Pons (tissue), 1 donor: ENCODE results near the gene PTPRN2.

Experiments used
- DNase-seq: peaks from one replicate; pipeline ENCODE4 v3.0.0-alpha.2; 2016; ENCODE audit warnings: low spot score

PTPRN2 gene

DNA sequence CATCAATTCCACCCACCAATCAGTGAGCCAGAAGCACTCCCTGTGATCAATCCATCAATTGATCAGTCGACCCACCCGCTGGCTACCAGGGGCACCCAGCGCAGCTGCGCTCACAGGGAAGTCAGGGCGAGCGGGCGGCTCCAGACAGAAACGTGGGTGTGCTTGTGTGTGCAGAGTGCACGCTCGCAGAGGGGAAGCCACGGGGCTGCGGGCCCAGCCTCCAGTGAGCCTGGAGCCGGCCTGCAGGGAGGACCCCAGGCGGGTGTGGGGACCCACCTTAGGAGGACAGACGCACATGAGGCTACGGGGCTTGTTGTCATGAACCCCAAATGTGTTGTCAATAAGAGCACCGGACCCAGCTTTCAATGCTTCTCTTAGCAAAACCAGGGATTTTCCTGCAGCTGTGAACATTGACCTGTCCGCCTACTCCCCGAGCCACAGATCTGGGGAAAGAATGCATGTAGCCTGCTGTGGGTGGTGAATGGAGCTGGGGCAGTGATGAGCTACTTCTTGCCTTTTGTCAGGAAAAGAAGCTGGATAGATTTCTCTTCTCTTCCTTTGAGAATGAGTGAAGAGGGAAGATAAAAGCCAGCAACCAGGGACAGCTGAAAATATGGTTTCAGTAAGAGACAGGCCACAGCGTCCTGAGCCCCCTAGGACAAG is 753.0 kb downstream of the PTPRN2 start:
- no peak for DNase-seq

DNA sequence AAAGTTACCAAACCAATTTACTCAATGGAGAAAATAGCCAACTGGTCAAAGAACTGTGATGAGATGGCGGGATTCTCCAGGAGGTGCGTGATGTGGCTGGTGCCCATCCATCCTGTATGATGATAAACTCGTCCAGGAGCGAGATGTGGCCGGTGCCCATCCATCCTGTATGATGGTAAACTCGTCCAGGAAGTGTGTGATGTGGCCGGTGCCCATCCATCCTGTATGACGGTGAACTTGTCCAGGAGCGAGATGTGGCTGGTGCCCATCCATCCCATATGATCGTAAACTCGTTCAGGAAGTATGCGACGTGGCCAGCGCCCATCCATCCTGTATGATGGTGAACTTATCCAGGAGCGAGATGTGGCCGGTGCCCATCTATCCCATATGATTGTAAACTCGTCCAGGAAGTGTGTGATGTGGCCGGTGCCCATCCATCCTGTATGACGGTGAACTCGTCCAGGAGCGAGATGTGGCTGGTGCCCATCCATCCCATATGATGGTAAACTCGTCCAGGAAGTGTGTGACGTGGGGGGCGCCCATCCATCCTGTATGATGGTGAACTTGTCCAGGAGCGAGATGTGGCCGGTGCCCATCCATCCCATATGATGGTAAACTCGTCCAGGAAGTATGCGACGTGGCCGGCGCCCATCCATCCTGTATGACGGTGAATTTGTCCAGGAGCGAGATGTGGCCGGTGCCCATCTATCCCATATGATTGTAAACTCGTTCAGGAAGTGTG is 754.6 kb downstream of the PTPRN2 start:
- DNase-seq: no peak

DNA sequence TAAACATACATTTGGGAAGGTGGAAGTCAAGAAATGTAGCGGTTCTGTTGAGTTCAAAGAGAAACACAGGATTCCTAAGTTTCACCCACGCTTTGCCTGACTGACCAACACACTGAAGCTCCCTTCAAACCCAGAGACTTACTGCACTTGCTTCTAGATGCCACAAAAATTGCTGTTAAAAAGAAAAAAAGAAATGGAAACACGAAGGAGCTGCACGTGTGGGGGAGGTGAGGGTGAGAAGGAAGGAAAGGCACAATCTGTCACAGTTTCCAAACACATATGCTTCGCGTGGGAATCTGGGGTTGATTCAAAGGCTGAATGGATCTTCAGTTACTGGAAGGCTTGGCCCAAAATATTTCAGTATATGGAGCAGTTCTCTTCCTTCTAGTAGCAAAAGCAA is 755.2 kb downstream of the PTPRN2 start:
- no peak for DNase-seq

DNA sequence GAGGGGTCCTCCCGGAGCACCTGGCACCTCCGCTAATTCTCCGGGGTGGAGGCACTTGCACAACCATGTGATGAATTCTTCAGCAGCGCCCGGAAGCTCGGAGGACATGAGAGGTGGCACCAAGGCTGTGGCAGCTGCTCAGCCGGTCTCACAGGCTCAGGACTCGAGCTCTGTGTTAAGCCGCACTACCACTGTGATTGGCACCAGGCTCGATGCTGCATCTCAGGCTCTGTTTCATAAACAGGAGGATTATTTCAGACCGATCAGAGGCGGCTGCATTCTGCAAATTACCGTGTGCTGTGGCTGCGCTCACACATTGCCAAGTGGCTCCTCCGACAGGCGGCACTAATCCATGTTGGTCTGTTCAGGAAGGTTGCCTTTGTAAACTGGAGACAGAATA is 755.6 kb downstream of the PTPRN2 start:
- no peak for DNase-seq

GRCh38 chr7:157831143-157831905 is 756.3 kb downstream of the PTPRN2 start:
- no peak for DNase-seq

DNA sequence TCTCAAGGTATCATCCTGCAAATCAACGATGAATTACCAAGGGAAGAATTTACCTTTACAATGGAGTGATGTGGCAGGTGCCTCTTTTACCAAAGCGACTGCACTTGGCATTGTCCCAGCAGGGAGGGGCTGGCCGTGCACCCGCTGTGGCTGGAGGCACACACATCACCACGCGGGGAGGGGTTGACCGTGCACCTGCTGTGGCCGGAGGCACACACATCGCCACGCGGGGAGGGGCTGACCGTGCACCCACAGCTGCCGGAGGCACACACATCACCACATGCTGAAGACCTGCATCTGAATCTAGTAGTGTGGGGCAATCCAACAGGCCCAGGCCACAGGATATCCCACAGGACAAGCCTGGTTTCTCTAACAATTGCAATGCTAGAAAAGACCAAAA is 757.3 kb downstream of the PTPRN2 start:
- DNase-seq: no peak

GRCh38 chr7:157829491-157829890 is 758.1 kb downstream of the PTPRN2 start:
- DNase-seq: no peak

- DNase-seq: no peak
Observed at GRCh38 chr7:157828881-157829280, 758.7 kb downstream of the PTPRN2 start.

DNA sequence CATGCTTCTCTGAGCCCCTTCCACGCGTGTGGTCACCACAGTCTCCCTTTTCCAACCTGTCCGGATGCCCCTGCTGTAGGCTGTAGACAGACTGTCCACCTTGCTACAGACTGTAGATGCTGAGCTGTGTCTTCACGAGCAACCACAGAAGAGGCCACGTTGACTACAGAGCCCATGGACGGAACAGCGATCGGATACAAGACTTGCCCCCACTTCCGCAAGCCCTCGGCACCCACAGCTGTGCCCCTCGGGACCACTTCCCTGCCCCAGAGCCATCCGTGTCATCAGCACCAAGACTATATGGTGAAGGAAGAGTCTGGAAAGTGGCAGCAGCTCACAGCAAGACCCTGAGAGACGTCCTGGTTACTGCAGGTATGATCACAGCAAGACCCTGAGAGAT is 759.4 kb downstream of the PTPRN2 start:
- no peak for DNase-seq

DNA sequence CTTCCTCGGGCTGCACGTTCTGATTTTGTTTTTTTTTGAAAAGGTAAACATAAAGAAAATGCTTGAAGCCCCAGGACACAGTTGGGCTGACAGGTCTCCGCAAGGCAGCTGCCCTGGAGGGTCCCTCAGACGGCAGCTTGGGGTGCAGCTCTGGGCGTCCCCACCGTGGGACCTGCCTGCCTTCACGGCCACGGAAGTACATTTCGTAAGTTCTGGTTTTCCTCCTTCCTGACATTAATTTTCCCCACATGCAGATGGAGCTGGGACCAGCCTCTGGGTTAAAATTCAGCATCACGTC is 759.8 kb downstream of the PTPRN2 start:
- DNase-seq: no peak

- DNase-seq: no peak
Observed at GRCh38 chr7:157827045-157827862, 760.4 kb downstream of the PTPRN2 start.

- no peak for DNase-seq
Observed at GRCh38 chr7:157826566-157826965, 761.1 kb downstream of the PTPRN2 start.

DNA sequence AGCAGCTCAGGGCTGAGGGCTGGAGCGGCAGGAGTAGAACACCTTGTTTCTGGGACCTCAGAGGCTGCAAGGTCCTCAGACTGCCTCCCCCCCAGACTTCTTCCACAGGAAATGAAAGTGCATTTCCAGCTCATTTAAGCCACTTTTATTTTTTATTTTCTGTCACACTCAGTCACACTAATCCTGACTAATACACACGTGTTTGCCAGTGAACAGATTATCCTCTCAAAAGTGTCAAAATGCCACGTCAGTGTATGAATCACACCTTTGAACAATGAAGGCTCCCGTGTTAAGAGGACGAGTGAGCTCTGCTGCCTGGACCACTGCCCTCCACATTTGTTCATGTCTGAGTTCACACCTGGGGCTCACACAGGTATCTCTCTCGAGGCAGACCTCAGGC is 762.3 kb downstream of the PTPRN2 start:
- no peak for DNase-seq

- no peak for DNase-seq
Observed at GRCh38 chr7:157824819-157825121, 762.9 kb downstream of the PTPRN2 start.

DNA sequence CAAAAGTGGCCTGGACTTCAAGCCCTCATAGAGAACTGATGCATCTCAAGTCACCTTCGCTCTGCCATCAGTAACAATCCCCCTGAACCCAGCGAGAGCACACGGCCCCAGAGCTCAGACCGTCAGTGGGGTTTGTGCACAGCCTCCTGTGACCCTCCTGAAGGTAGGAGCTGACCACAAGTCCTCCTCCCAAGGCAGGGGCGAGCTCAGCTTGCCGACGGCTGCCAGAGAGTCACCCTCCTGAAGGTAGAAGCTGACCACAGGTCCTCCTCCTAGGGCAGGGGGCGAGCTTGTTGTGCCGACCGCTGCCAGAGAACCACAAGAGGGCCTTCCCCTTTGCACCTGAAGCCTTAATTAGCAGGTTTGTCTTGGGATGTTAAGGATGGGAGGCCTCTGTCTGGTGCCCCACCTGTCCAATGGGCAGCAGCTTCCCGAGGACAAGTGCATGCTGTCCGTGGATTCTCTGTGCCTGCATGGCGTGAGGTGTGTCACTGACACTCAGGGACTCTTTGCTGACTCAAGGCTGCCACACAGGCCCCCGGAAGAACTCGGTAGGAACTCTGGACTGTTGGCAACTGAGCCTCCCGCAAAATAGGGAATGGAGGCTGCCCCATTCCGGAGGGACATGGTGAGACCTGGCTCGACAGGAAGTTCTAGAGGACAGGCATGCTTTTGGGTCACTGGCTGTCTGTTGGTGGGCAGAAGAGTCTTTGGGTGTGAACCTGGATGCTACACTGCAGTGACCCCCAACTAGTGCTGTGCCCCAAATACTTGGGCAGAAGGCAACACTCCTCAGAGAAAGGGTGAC is 763.4 kb downstream of the PTPRN2 start:
- no peak for DNase-seq

DNA sequence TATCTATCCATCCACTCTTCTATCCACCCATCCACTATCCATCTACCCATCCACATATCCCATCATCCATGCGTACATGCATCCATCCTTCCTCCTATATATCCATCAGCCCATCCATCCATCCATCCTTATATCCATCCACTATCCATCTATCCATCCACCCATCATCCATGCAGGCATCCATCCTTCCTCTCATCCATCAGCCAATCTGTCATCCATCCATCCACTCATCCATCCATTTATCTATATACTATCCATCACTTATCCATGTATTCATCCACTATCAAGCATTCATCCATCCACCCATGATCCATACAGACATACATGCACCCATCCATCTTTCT is 765.0 kb downstream of the PTPRN2 start:
- no peak for DNase-seq

DNA sequence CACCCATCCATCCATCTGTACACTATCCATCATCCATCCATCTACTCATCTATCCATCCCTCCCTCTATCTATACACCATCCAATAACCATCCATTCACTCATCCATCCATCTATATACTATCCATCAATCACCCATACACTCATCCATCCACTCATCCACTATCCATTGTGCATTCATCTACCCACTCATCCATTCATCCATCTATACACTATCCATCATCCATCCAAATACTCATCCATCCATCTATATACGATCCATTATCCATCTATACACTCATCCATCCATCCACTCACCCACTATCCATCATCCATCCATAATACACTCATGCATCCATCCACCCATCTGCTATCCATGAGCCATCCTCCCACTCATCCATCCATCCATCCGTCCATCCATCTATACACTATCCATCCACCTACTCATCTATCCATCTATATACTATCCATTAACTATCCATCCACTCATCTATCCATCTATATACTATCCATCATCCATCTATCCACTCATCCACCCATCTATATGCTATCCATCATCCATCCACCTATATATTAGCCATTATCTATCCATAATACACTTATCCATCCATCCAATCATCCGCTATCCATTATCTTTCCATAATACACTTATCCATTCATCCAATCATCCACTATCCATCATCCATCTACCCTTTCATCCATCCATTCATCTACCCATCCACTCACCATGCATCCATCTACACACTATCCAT is 765.5 kb downstream of the PTPRN2 start:
- DNase-seq: no peak

DNA sequence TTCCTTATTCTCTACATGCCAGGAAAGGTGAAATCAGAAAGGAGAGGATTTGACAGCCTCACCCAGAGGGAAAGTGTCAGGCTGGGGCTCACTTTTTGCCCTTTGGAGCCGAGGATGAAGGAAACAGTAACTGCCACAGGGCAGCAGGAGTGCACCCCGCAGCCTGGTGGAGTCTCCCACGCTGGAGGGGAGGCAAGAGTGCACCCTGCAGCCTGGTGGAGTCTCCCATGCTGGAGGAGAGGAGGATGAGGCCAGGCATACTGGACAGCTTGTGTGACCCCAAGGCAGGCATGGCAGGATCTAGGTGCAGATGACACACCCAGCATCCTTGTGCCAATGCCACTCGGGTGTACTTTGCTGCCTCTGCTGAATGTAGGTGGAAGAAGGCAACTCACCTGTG is 766.8 kb downstream of the PTPRN2 start:
- no peak for DNase-seq

GRCh38 chr7:157819455-157819807 is 768.2 kb downstream of the PTPRN2 start:
- DNase-seq: no peak

DNA sequence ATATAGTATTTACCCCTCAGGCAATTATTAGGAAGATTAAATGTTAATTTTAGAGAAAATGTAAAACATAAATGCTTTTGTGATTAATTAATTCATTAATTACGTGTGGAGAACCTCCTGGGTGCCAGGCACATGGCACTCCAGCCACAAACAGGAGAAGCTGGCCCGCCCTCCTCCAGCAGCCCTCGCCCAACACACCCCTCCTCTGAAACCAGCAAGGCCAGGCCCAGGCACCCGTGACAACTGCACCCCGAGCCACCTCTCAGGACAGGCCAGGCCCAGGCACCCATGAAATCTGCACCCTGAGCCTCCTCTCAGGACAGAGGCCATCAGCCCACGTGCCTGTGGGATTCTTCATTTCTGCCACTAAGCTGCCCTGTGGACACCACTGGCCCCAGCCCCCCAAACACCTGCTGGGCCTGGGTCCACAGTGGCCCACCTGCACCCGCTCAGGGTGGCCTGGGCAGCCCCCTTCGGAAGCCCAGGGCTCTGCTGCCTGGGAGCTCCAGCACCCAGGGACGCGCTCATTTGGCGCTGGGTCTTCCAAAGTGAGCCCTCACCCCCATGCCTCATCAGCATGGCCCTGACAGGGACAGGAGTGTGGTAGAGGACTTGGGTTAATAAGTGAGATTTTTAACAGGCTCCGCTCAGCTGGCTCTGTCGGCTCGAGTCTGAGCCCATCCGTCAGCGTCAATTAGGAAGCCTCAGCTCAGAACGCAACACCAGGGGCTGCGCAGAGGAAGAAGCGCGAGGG is 768.7 kb downstream of the PTPRN2 start:
- DNase-seq: no peak
